GM20000 (cell line): ENCODE measurements around the gene SPTLC3.

ENCODE experiments used
- DNase-seq: peaks from one replicate; pipeline ENCODE4 v3.0.0; 2012; ENCODE audit warnings: low spot score
- TF ChIP-seq, protein P1 (sequence below): IDR thresholded peaks from 2 replicates; pipeline ENCODE4 v1.5.1; 2012; ENCODE audit warnings: mild to moderate bottlenecking, control low read depth; ENCODE audit errors: extremely low read depth, missing control alignments

Gene SPTLC3

DNA sequence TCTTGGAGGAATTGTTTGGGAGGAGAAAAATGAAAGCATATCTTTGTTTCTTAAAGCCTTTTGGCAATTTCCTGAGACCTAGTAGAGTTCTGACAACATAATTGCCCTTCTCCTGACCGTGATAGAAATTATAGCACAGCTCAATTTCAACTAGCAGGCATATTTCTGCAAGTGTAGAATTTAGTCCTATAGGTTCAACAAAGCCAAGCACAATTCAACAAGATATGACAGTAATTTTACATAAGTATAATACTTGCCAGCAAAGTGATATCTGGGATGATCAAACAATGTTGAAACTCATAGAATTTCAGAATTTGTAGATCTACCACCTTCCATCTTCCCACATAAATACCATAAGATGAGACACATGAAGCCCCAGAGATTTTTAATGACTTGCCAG lies 73.1 kb downstream of the SPTLC3 start:
- DNase-seq = no peak
- TF ChIP-seq, protein P1, sequence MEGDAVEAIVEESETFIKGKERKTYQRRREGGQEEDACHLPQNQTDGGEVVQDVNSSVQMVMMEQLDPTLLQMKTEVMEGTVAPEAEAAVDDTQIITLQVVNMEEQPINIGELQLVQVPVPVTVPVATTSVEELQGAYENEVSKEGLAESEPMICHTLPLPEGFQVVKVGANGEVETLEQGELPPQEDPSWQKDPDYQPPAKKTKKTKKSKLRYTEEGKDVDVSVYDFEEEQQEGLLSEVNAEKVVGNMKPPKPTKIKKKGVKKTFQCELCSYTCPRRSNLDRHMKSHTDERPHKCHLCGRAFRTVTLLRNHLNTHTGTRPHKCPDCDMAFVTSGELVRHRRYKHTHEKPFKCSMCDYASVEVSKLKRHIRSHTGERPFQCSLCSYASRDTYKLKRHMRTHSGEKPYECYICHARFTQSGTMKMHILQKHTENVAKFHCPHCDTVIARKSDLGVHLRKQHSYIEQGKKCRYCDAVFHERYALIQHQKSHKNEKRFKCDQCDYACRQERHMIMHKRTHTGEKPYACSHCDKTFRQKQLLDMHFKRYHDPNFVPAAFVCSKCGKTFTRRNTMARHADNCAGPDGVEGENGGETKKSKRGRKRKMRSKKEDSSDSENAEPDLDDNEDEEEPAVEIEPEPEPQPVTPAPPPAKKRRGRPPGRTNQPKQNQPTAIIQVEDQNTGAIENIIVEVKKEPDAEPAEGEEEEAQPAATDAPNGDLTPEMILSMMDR = no peak

DNA sequence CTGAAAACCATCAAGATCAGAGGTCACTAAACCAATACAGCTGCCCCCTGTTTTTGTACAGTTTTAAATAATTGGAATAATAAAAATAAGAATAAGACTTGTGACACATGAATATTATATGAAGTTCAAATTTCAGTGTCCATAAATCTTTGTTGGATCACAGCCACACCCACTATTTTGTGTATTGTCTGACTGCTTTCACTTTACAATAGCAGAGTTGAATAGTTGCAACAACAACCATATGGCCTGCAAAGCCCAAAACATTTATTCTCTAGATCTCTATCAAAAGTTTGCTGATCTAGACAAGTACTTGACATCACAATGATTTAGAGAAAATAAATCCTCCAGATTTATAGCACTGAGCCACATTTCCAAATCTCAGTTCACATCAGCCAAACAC lies 73.6 kb downstream of the SPTLC3 start:
- TF ChIP-seq, protein P1 = no peak
- DNase-seq = no peak

DNA sequence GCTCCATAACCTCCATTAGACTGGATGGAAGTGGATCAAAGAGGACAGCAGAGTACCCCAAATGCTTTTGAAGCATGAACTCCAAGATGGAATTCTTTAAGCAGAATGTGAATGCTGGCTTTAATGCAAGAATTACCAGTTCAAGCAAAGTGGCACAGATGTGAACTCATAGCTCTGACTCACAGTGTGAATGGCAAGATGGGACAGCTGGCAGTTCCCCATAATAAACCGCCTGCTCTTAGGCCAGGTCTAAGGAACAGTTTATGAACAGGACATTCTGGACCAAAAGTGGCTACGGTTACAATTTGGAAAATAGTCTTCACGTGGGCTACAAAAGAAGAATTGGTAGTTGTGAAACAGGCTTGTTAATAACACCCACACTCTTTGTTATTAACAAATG lies 76.5 kb downstream of the SPTLC3 start:
- TF ChIP-seq, protein P1 = no peak
- DNase-seq = no peak

DNA sequence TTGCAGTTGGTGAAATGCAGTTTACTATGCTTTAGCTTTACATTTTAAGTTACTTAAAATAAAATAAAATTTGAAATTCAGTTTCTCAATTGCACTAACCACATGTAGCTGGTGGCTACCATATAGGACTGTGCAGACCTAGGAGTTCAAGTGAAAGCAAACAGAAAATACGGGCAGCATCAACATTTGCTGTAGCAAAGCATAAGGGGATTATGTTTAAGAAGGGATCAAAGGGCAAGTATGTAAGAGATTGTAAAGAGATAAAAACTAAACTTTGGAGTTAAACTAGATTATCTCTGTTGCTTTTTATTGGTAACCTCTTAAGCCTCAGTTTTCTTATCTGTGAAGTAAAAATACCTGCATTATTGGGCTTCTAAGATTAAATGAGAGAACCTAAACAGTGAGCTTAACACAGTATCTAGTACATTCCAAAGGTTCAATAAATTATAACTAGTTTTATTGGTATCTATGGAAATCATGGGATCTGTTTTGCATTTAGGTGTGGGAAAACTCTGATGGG lies 81.2 kb downstream of the SPTLC3 start:
- DNase-seq = no peak
- TF ChIP-seq, protein P1 = no peak

DNA sequence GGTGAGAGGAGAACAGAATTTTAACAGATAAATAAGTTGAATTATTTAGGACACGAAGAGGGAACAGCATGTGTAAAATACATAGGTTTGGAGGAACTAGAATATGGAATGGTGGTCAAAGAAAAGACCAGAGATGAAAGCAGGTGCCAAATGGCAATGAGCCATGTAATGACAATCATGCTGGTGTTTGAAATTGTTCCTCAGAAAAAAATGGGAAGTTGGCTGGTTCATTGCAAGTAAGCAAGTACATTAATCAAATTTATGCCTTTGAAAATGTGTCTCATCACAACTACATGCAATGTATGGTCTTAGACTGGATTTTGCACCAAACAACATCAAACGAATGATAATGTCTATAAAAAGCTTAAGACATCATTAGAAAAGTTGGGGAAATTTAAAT lies 83.3 kb downstream of the SPTLC3 start:
- DNase-seq = no peak
- TF ChIP-seq, protein P1 = no peak

DNA sequence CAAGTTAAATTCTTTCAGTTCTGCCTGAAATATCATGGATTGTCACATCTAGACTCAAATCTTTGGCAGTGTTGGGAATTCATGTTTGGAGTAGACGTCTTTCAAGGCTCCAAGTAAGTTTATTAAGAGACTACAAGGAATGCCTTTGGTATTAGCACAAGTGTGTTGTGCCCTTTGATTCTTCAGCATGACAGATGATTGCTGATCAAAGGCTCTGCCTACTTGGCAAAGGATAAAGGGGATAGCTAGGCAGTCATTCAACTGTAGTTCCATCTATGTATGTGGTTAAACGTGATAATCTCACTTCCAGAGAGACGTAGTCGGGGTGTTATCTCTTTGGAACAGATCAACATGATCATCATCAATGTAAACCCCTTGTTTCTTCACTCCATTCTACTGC lies 86.2 kb downstream of the SPTLC3 start:
- no peak for DNase-seq
- TF ChIP-seq, protein P1 = no peak

DNA sequence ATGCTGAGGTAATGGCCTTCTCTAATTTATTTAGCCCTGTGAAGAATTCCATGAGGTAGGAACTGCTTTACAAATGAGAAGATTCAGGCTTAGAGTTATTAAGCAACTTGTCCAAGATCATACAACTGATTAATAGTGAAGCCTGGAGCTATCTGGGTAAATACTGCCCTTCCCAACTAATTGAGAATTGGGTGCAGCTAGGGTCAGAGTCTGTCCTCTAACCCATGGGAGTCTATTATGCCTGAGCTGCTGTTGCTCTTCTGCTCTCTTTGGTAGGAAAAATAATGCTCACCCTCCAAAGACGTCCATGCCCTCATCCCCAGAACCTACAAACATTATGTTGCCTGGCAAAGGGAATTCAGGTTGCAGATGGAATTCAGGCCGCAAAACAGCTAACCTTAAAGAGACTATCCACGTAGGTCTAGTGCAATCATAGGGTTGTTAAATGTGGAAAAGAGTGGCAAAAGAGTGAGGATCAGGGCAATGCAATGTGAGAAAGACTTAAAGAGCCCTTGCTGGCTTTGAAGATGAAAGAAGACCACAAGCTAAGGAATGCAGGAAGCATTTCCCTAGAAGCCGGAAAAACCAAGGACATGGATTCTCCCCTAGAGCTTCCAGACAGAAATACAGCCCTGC lies 90.1 kb downstream of the SPTLC3 start:
- TF ChIP-seq, protein P1 = no peak
- DNase-seq = no peak
